ENCODE results near the gene DENND4B.

DENND4B gene

DNA sequence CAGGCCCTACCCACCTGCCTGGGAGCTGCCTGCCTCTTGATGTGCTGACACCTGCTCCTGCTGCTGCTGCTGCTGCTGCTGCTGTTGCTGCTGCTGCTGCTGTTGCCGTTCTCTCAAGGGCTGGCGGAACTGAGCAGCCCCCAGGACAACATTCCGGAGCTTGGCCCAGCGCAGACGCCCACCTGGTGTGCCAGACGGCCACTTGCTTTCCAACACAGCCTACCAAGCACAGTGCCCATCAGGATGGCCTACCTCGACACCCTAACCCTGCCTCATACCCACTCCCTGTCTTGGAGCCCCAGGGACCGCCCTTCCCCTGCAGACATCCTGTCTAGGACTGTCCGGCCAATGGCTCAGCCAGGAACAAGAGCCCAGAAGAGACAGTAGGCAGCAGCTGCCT, 11.8 kb downstream of the DENND4B start:
- H3K4me3 ChIP-seq (replicated peaks; ENCODE audit: low read depth, low read length), result no peak overlapping the region
- peaks cover 60% of the 10 kb centered on the region for H3K36me3 ChIP-seq (ENCODE audit: control insufficient read depth, insufficient read depth, low read length)
- H3K27me3 ChIP-seq (replicated peaks; ENCODE audit: control insufficient read depth, insufficient read depth, low read length), result no peaks in the 10 kb centered on the region
- TF ChIP-seq, protein P1, sequence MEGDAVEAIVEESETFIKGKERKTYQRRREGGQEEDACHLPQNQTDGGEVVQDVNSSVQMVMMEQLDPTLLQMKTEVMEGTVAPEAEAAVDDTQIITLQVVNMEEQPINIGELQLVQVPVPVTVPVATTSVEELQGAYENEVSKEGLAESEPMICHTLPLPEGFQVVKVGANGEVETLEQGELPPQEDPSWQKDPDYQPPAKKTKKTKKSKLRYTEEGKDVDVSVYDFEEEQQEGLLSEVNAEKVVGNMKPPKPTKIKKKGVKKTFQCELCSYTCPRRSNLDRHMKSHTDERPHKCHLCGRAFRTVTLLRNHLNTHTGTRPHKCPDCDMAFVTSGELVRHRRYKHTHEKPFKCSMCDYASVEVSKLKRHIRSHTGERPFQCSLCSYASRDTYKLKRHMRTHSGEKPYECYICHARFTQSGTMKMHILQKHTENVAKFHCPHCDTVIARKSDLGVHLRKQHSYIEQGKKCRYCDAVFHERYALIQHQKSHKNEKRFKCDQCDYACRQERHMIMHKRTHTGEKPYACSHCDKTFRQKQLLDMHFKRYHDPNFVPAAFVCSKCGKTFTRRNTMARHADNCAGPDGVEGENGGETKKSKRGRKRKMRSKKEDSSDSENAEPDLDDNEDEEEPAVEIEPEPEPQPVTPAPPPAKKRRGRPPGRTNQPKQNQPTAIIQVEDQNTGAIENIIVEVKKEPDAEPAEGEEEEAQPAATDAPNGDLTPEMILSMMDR (IDR thresholded peaks at IDR 0.05; ENCODE audit: insufficient read depth, low read length, poor library complexity, severe bottlenecking), result no peak
- DNase-seq (ENCODE audit: extremely low read depth, insufficient read length), result no peak

DNA sequence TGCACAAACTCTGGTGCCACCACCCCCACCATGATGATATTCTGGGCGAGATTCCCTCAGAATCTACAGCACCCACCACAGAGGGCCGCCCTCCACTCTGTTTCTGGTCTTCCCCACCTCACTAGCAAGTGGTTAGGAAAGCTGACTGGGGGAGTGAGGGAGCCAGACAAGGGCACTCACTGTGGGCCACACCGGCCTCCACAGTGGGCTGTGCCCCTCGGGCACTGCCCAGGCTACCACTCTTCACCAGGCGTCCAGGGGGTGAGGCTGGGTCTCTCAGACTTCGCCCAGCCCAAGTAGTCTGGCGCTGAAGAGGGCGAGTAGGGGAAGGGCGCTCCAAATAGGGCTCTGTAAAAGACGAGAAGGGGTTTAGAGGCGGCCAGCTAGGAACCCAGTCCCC, 12.6 kb downstream of the DENND4B start:
- DNase-seq (ENCODE audit: extremely low read depth, insufficient read length), result no peak
- Histone ChIP-seq H3K36me3 (ENCODE audit: control insufficient read depth, insufficient read depth, low read length) (peaks cover 55% of the 10 kb centered on the region), H3K4me3 (replicated peaks; ENCODE audit: low read depth, low read length) (no peak overlapping the region), H3K27me3 (replicated peaks; ENCODE audit: control insufficient read depth, insufficient read depth, low read length) (no peaks in the 10 kb centered on the region)
- TF ChIP-seq, protein P1 (IDR thresholded peaks at IDR 0.05; ENCODE audit: insufficient read depth, low read length, poor library complexity, severe bottlenecking), result no peak

DNA sequence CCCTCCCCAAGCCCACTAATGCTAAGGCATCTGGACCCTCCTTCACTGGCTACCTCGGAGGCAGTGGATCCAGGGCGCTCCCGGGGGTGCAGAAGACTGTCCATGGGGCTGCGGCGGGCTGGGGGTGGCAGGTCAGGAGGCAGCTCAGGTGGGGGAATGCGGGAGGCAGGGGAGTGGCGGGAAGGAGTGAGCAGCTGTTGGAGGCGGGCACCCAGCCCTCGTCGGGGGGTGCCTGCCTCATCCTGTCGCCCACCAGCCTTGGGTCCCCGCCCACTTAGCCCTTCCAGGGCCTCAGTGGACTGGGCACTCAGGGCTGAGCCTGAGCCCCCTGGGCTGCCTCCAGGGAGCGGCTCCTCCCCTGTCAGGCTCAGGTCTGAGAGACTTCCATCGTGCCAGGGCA, 13.1 kb downstream of the DENND4B start:
- Histone ChIP-seq H3K4me3 (replicated peaks; ENCODE audit: low read depth, low read length) (no peak overlapping the region), H3K27me3 (replicated peaks; ENCODE audit: control insufficient read depth, insufficient read depth, low read length) (no peaks in the 10 kb centered on the region), H3K36me3 (ENCODE audit: control insufficient read depth, insufficient read depth, low read length) (peaks cover 52% of the 10 kb centered on the region)
- TF ChIP-seq, protein P1 (IDR thresholded peaks at IDR 0.05; ENCODE audit: insufficient read depth, low read length, poor library complexity, severe bottlenecking), result no peak
- DNase-seq (ENCODE audit: extremely low read depth, insufficient read length), result no peak

DNA sequence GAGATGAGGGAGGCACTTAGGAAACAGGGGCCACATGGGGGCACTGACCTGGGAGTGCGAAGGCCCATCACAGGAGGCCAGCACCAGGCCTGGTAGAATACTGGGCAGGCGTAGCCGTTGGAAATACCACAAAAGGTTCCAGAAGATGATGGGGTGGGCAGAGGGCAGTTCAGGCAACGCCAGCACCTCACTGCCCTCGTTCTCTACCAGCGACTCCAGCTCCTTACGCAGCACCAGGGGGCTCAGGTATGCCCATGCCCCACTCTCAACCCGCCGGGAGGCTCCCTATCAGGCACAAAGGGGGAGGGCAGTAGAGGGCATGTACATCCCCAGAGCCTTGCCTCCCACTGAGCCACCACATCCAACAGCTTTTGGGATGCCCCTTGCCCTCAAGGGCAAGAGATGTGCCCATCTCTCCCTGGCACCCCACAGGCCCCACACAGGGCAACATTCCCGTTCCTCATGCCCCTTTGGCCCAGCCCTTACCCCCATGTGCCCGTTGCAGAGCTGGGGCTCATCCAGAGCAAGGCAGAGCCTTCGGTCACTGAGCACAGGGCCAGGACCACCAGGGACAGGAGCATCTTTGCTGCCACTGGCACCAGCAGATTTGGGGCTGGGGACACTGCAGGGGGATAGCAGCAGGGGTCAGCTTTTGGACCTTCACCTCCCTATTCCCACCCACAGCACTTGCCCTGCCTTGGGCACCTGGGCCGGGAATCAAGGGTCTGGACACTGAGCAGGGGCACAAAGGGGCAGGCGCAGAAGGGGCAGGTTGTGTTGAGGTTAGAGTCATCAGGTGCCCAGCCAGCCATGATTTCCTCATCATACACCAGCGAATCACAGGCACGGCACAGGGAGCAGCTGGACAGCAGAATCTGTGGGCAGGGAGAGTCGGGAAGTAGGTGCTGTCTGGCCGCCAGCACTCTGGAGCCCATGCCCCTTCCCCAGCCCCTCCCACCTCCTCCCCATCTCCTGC, 14.1 kb downstream of the DENND4B start:
- DNase-seq (ENCODE audit: extremely low read depth, insufficient read length), result no peak
- H3K27me3 ChIP-seq (replicated peaks; ENCODE audit: control insufficient read depth, insufficient read depth, low read length), result no peaks in the 10 kb centered on the region
- TF ChIP-seq, protein P1 (IDR thresholded peaks at IDR 0.05; ENCODE audit: insufficient read depth, low read length, poor library complexity, severe bottlenecking), result no peak
- H3K4me3 ChIP-seq (replicated peaks; ENCODE audit: low read depth, low read length), result no peak overlapping the region
- peaks cover 48% of the 10 kb centered on the region for H3K36me3 ChIP-seq (ENCODE audit: control insufficient read depth, insufficient read depth, low read length)

DNA sequence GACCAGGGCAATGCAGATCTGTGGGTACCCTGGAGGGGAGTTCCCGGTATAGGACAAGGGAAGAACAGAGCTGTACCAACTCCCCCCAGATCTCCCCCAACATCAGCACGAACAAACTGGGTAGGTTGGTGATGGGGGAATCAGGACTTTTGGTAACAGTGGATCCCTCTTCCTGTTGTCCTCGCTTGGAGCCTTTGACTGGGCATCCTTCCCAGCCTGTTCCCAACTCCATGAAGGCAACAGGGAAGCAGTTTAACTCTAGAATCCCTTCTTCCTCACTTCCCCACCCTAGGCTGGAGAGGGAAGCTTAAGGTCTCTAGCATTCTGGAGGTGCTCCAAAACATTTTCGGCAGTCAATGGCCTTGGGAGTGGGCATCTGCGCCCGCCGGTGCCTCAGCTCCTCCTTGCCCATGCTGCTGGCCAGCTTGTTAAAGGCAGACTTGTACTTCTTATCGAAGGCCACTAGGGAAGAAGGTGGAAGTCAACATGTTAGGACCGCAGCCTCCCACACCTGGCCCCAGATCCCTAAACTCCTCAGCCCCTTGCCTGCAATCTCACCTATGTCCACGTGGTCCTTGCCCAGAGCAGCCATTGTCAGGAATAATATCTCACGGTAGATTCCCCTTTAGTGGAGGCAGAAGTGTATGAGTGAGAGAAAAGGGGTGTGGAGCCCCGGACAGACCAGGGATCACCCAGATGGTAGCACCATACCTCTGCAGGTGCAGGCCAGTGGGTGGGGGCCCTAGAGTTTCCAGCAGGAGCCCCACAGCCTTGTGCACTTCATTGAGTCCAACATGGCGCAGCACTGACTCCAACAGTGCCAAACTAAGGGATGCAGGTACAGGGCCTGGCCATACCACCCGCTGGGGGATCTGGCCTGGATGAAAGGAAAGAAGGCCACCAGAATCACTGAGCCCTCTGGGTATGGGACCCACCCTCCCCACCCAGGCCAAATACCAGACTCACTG, 16.3 kb downstream of the DENND4B start:
- TF ChIP-seq, protein P1 (IDR thresholded peaks at IDR 0.05; ENCODE audit: insufficient read depth, low read length, poor library complexity, severe bottlenecking), result no peak

More for the DNA sequence above, 16.3 kb downstream of the DENND4B start:
- Histone ChIP-seq H3K4me3 (replicated peaks; ENCODE audit: low read depth, low read length) (no peak overlapping the region), H3K36me3 (ENCODE audit: control insufficient read depth, insufficient read depth, low read length) (peaks cover 35% of the 10 kb centered on the region), H3K27me3 (replicated peaks; ENCODE audit: control insufficient read depth, insufficient read depth, low read length) (no peaks in the 10 kb centered on the region)
- DNase-seq (ENCODE audit: extremely low read depth, insufficient read length), result no peak
